ENCODE data around the gene CFAP92. TPM values are rescaled to one million over a fixed set of nuclear protein-coding genes. Genes with fewer than 3 reads are reported as not detected.

Gene CFAP92
- total RNA-seq, 1 experiment from 2014 or later = 0.50 TPM

- no peak for DNase-seq (ENCODE audit: low spot score)
Measured at GRCh38 chr3:129026728-129027543, 33.1 kb upstream of the CFAP92 start.

- no peak for DNase-seq (ENCODE audit: low spot score)
Measured at GRCh38 chr3:129025691-129026435, 32.0 kb upstream of the CFAP92 start.

GRCh38 chr3:129025108-129025507 lies 31.2 kb upstream of the CFAP92 start:
- no peak for DNase-seq (ENCODE audit: low spot score)

GRCh38 chr3:129023909-129024308 lies 30.0 kb upstream of the CFAP92 start:
- DNase-seq (ENCODE audit: low spot score) = peak; percentile 45

GRCh38 chr3:129023008-129023358 lies 29.1 kb upstream of the CFAP92 start:
- no peak for DNase-seq (ENCODE audit: low spot score)

- DNase-seq (ENCODE audit: low spot score) = no peak
Measured at GRCh38 chr3:129022114-129023007, 28.5 kb upstream of the CFAP92 start.

GRCh38 chr3:129021140-129021551 lies 27.3 kb upstream of the CFAP92 start:
- peak; percentile 68 for DNase-seq (ENCODE audit: low spot score)

GRCh38 chr3:129020691-129021090 lies 26.8 kb upstream of the CFAP92 start:
- DNase-seq (ENCODE audit: low spot score) = no peak

GRCh38 chr3:129019266-129019665 lies 25.4 kb upstream of the CFAP92 start:
- no peak for DNase-seq (ENCODE audit: low spot score)

GRCh38 chr3:129018751-129019150 lies 24.9 kb upstream of the CFAP92 start:
- no peak for DNase-seq (ENCODE audit: low spot score)

GRCh38 chr3:129018271-129018670 lies 24.4 kb upstream of the CFAP92 start:
- no peak for DNase-seq (ENCODE audit: low spot score)

GRCh38 chr3:129017484-129017899 lies 23.6 kb upstream of the CFAP92 start:
- DNase-seq (ENCODE audit: low spot score) = no peak

- no peak for DNase-seq (ENCODE audit: low spot score)
Measured at GRCh38 chr3:129016720-129017483, 23.0 kb upstream of the CFAP92 start.

- DNase-seq (ENCODE audit: low spot score) = peak; percentile 57
Measured at GRCh38 chr3:129016356-129016719, 22.5 kb upstream of the CFAP92 start.

GRCh38 chr3:129015388-129016105 lies 21.7 kb upstream of the CFAP92 start:
- DNase-seq (ENCODE audit: low spot score) = no peak

- DNase-seq (ENCODE audit: low spot score) = no peak
Measured at GRCh38 chr3:129014793-129015345, 21.0 kb upstream of the CFAP92 start.

GRCh38 chr3:129014148-129014547 lies 20.3 kb upstream of the CFAP92 start:
- DNase-seq (ENCODE audit: low spot score) = no peak

- peak; percentile 38 for DNase-seq (ENCODE audit: low spot score)
Measured at GRCh38 chr3:129013491-129013891, 19.6 kb upstream of the CFAP92 start.

GRCh38 chr3:129010310-129010956 lies 16.6 kb upstream of the CFAP92 start:
- DNase-seq (ENCODE audit: low spot score) = no peak

GRCh38 chr3:129009266-129009665 lies 15.4 kb upstream of the CFAP92 start:
- no peak for DNase-seq (ENCODE audit: low spot score)
